Cerebellar nuclear complex (tissue), 1 donor: ENCODE data around the gene CATSPER3.
"Not testable (repeated sequence)": the region's sequence is repeated elsewhere in the genome, so short reads cannot be mapped to it uniquely, and the experiment has no call there.

ENCODE experiments used
- DNase-seq, 2 experiments: peaks; one replicate each; lab custom pipeline; 2025; lab: John Stamatoyannopoulos, UW

CATSPER3 gene

DNA sequence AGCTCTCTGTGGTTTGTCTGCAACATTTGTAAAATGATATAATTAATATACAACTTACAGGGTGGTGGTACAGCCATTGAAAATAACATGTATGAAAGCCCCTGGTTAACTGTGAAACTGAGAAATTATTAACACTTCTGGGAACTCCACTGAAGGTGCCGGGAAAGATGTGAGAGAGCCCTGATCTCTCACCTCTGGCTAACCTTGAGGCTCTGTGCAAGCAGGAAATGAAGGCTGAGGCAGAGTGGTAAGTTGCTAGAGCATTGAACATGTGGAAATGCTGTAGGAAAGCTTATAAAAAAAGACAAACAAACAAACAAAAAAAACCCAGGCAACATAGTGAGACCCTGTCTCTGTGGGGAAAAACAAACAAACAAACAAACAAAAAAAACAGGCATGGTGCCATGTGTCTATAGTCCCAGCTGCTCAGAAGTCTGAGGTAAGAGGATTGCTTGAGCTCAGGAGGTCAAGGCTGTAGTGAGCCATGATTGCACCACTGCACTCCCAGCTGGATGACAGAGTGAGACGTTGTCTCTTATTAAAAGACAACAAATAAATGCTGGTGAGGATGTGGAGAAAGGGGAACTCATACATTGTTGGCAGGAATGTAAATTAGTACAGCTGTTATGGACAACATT is 7.5 kb downstream of the CATSPER3 start:
- no peak for DNase-seq

DNA sequence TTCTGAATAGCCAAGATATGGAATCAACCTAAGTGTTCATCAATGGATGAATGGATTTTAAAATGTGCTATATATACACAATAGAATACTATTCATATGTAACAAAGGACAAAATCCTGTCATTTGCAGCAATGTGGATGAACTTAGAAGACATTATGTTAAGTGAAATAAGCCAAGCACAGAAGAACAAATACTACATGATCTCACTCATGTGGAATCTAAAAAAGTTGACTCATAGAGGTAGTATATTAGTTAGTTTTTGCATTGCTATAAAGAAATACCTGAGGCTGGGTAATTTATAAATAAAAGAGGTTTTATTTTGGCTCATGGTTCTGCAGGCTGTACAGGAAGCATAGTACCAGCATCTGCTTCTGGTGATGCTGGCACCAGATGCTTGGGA is 8.1 kb downstream of the CATSPER3 start:
- no peak for DNase-seq

DNA sequence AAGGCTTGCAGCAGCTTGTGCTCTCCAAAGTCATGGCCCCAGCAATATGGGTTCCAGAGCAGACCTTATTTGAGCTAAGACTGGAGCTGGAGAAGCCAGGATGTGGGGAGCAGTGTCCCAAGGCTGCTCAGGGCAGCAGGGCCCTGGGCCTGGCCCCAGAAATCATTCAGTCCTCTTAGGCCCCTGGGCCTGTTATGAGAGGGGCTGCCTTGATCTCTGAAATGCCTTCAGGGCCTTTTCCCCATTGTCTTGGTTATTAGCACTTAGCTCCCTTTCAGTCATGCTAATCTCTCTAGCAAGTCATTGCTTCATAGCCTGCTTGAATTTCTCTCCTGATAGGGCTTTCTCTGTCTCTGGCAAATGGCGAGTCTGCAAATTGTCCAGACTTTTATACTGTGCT is 9.1 kb downstream of the CATSPER3 start:
- no peak for DNase-seq

DNA sequence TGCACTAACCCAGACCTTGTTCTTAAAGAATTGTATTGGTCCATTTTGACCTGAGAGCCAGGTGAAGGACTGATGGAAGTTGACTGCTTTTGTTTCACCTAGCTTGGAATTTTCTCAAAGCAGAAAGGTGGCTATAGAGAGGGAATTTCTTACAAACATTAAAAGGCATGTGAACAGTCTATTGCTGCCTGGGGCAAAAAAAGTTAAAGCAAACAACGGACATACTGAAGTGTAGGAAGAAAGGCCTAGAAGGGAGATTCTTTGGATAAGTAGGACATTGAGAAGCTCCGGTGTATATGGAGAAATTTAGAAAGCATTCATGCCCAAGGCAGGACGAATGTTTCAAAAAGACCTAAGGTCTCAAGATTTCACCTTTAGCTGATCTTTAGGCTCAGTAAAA is 11.7 kb downstream of the CATSPER3 start:
- no peak for DNase-seq

DNA sequence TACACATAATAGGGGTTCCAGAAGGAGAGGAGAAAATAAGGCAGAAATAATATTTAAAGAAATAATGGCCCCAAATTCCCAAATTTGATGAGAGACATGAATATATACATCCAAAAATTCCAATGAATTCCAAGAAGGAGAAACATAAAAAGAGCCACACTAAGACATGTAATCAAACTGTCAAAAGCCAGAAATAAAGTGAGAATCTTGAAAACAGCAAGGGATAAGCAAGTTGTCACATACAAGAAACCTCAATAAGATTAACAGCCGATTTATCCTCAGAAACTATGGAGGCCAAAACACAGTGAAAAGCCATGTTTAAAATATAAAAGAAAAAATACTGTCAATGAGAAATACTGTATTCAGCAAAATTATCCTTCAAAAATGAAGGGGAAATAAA is 14.5 kb downstream of the CATSPER3 start:
- DNase-seq, result no peak

DNA sequence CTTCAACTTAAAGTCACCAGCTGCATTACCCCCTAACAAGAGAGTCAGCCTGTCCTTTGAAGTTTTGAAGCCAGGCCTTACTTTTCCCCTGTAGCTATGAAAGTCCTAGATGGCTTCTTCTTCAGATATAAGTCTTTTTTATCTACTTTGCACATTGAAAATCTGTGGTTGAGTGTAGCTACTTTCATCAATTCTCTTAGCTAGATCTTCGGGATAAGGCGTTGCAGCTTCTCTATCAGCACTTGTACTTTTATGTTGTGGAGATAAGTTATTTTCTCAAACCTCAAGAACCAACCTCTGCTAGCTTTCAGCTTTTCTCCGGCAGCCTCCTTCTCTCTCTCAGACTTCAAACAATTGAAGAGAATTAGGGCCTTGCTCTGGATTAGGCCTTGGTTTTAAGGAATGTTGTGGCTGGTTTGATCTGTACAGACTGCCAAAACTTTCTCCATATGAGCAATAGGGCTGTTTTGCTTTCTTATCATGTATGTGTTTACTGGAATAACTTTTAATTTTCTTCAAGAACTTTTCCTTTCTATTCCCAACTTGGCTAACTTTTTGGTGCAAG is 21.6 kb downstream of the CATSPER3 start:
- no peak for DNase-seq

DNA sequence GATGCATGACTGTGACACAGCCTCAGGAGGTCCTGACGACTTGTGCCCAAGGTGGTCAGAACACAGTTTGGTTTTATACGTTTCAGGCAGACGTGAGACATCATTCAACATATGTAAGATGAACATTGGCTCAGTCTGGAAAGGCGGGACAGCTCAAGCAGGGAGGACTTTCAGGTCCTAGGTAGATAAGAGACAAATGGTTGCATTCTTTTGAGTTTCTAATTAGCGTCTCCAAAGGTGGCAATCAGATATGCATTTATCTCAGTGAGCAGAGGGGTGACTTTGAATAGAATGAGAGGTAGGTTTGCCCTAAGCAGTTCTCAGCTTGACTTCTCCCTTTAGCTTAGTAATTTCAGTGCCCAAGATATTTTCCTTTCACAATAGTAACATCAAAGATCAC is 22.5 kb downstream of the CATSPER3 start:
- not testable (repeated sequence) for DNase-seq

DNA sequence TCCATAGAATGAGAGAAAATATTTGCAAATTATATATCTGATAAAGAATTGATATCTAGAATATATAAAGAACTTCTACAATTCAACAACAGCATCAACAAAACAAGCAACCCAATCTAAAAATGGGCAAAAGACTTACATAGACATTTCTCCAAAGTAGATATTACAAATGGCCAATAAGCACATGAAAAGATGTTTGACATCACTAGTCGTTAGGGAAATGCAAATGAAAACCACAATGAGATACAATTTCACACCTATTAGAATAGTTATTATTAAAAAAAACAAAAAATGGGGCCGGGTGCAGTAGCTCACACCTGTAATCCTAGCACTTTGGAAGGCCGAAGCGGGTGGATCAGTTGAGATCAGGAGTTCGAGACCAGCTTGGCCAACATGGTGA is 24.4 kb downstream of the CATSPER3 start:
- DNase-seq, result no peak

DNA sequence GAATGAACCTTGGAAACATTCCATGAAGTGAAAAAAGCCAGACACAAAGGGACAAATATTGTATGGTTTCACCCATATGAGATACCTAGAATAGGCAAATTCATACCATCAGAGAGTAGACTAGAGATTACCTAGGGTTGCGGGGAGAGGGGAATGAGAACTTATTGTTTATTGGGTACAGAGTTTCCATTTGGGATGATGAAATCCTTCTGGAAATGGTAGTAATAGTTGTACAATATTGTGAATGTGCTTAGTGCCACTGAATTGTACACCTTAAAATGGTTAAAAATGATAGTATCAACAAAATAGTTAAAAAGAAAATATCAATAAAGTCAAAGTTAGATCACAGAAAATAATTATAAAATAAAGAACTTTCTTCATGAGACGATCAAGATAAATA is 25.5 kb downstream of the CATSPER3 start:
- no peak for DNase-seq

DNA sequence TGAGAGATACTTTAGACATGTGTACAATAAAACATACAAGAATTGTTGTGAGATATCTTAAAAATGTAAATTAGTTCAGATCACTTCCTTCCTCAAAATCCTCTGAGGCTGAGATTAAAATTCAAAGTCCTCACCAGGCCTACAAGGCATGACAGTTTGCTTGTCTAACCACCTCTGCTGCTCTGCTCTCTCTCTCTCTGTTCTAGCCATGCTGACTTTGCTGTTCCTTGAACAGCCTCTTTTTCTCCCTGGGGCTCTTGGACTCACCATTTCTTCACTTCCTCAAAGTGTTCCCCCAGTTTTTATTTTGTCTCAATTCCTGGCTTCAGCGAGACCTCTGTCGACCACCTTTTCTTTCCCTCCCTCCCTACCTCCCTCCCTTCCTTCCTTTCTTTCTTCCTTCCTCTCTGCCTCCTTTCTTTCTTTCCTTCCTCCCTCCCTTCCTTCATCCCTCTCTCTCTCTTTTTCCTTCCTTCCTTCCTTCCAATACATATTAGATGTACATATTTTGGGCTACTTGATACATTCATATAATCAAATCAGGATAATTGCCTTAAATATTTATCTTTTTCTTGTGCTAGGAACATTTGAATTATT is 27.0 kb downstream of the CATSPER3 start:
- DNase-seq, result no peak

DNA sequence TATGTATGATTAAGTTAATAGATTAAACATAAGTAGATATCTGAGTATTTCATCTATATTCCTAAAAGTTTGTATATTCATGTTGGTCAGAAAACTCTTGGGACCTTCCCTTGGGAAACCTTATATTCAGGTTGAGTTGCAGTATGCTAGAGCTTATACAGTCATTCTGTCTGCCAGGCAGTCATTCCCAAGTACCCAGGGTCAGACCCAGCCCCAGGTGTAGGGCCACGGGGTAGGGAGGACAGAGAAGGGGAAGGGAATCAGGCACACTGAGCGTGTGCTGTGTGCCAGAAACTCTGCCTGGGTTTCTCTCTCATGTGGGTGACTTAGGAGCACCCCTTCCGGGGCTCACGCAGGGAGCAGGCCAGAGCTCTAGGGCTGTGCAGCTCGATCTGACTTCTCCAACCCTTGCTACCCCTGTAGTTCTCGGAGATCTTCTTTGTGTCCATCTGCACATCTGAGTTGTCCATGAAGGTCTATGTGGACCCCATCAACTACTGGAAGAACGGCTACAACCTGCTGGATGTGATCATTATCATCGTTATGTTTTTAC is 28.2 kb downstream of the CATSPER3 start:
- DNase-seq, result no peak

DNA sequence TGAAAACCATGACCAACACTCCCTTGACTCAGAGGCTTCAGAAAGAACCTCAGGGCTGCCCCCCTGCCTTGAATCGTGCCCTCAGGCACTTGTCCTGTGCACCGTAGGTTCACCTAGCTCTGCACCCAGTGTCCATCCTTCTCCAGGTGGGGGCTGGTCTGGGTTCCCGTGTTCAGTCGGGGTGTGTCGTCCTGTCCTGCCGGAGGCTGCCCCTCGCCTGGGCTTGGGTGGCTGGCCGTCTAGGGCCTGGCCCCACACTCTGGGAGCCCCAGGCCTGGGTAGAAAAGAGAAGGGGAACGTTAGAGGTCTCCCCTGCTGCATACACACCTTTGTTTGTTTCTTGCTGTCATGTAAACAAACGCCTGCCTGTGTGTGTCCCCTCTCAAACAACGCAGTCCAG is 29.3 kb downstream of the CATSPER3 start:
- no peak for DNase-seq

DNA sequence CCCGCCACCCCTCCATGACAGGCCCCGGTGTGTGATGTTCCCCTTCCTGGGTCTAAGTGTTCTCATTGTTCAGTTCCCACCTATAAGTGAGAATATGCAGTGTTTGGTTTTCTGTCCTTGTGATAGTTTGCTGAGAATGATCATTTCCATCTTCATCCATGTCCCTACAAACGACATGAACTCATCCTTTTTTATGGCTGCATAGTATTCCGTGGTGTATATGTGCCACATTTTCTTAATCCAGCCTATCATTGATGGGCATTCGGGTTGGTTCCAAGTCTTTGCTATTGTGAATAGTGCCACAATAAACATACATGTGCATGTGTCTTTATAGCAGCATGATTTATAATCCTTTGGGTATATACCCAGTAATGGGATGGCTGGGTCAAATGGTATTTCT is 30.4 kb downstream of the CATSPER3 start:
- DNase-seq, result not testable (repeated sequence)

DNA sequence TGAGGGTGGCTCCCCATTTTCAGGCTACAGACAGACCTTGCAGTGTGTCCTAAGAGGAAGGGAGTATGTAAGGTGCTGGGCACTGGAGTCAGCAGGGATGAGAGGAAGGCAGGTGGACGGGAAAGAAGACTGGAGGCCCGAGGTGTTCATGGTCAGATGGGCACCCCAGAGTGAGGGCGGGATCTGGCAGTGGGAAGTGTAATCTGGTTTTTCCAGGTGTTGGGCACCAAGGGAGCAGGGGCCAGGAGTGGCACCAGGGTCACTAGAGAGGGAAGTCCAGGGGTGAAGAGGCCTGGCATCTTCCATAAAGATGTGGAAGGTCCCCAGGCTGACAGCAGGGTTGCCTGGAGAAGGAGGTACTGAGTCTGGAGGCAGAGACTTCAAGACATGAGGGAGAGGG is 36.7 kb downstream of the CATSPER3 start:
- DNase-seq, result no peak

DNA sequence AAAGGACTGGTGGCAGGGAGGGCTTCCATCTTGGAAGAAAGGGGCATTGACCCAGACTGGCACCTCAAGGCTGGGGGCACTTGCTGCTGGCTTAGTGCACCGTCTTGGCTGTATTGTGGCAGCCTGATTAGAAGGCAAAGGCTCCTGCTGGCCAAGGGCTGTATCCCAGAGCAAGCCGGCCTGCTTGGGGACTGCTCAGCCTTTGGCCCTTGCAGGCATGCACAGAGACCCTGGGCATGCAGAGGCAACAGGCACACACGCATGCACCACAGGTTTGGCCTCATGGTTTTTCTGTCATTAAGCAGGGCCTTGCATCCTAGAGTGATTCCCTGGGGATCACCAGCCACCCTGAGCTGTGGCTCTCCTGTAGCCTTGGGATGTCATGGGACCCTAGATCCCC is 37.4 kb downstream of the CATSPER3 start:
- no peak for DNase-seq

DNA sequence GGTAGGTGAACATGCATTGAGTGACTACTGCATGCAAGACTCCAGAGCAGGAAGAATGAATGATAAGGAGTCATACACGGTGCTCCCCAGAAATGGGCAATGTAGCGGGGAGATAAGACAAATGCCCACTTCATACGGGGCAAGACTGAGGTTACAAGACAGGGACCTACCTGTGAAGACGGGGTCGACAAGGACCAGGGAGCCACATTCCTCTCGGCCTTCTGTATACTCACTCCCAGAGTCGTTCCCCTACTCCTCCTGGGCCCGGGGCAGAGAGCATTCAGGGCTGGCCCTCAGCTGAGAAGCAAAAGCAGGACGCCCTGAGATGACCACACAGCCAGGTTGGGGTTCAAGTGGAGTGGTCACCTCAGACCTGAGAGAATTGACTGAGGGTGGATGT is 39.6 kb downstream of the CATSPER3 start:
- DNase-seq, result no peak

DNA sequence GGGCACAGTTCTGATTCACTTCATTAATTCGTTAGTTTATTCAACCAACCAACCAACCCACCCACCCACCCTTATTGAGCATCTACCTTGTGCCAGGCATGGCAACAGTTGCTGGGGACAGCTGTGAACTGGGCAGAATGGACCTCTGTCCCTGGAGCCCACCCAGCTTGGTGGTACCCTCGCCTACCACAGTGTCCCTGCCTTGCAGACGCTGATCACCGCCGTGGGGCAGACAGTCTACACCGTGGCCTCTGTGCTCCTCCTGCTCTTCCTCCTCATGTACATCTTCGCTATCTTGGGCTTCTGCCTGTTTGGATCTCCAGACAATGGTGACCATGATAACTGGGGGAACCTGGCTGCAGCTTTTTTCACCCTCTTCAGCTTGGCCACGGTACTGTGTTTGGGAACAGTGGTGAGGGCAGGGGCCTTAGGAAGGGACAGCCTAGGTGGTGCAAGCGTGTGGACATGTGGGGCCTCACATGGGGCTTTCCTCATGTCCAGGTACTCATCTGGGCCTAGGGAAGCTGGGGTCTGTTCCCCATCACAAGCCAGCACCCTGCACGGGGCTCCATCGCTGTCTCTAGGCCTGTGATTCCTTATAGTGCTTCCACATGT is 40.1 kb downstream of the CATSPER3 start:
- DNase-seq, result no peak

DNA sequence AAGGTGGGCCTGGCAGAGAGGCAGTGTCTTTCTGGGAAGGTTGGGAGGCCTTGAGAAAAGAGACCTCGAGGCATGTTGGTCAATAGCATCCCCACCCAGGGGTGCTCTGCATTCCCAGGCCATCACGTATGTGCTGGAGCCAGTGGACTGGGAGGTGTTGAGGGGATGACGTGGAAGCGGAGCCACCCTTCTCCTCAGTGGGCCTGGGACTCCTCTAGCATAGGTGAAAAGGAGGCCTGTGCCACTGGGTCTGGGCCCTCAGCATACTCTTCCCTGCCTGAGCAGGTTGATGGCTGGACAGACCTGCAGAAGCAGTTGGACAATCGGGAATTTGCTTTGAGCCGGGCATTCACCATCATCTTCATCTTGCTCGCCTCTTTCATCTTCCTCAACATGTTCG is 40.8 kb downstream of the CATSPER3 start:
- no peak for DNase-seq

DNA sequence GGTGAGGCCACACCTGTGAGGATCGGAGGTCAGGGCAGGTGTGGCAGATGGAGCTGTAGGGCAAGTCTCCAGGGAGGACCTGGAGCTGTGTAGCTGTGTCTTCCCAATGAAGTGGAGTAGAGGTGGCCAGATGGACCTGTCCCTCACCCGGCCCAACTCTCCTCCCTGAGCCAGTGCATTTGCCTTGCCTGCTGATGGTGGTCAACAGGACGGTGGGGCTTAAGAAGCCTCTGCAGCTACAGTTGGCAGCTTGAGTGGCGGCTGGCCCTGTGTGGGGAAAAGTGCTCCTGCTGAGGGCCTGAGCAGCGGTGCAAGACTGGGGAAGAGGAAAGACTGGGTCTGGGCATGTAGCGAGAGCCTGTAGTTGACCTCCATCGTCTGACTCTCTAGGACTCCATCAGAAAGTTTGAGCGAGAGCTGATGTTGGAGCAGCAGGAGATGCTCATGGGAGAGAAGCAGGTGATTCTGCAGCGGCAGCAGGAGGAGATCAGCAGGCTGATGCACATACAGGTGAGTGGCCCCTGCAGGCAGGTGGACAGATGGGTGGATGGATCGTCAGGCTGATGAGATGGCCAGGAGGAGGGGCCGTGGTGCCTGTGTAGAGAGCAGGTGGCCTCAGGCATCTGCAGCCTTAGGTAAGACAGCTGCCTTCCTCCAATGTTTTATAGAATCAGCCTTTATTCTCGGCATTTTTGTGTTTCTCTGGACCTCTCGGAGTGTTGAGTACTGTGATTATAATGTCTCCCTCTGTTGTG is 41.5 kb downstream of the CATSPER3 start:
- no peak for DNase-seq

DNA sequence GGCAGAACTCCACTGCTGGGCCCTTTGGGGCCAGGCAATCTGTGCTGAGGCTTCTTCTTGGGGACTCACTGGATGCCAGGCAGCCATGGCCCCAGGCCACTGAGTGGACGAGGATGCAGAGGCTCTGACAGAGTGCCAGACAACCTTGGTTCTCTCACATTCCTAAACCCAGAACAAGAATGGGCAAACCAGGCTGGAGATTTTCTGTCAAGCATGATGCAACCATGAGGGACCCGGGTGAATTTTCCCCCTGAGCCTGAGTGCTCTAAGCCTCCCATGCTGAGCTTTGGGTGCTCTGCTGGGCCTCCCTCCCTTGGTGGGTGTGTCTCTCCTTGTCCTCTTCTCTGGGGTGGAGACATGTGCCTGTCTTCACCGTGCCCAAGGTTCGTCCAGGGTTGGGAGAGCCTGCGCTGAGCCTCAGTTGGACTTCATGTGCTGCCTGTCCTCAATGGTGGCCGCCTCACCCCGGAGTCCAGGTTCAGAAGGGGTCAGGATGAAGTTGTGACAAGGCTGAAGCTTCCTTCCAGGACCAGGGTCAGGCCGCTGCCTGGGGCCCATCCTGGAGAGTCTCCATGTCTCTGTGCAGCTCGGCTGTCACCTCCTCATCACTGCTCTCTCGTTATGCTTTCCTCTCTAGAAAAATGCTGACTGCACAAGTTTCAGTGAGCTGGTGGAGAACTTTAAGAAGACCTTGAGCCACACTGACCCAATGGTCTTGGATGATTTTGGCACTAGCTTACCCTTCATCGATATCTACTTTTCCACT is 42.2 kb downstream of the CATSPER3 start:
- DNase-seq, result no peak

DNA sequence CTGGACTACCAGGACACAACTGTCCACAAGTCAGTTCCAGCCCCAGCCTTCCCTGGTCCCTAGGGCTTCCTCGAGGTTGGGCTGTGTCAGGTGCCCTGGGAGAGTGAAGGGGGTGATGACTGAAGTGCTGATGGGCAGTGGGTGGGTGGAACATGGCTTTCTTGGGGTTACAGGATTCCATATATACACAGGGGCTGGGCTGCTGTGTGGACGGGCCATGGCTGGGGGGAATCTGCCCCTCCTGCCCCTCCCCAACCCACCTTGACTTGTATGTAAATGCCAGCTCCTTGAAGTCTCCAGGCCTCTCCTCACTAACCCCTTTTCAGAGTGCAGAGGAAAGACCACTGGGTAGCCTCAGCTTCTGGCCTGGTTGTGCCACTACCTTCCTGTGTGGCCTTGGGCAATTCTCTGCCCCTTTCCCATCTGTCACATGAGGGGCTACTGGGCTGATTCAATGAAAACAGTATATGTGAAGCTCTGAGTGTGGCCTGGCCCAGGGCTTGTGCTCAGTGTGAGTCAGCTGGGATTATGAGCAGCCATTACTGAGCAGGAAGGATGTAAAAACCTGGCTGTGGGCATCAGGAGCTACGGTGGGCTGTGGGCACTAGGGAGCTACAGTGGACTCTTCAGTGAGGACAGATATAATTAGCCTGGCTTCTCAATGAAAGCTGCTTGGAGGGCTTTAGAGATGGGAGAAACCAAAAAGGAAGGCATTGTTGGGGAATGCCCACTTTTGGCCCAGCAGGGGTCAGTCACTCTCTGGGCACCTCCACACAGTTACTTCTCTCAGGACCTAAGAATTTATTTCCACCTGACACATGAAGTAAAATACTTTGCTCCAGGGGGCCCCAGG is 43.0 kb downstream of the CATSPER3 start:
- no peak for DNase-seq
